Ammon's horn (tissue), 1 donor: ENCODE measurements around the gene GLI2.
A peak's percentile ranks its signal among the peaks of the same experiment; 100 is the strongest.

Experiments used
- DNase-seq: peaks from one replicate; pipeline ENCODE4 v3.0.0-alpha.2; 2016; ENCODE audit warnings: low spot score

GLI2 gene

DNA sequence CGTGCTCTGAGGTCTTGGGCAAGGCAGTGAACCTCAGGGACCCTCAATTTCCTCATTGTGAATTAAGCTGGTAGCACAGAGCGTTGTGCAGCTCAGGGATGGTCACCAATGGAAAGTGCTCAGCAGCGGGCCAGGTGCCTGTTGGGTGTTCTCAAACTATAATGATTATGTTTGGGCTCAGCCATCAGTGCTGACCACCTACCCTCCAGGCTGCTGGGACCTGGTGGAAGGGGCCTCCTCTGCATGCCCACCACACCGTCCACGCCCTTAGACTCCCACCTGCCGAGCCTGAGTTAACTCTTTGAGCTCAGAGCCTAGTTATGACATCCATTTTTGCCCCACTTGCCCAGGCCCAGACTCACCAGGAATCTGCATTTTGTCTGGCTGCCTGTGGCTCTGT lies 35.0 kb downstream of the GLI2 start:
- DNase-seq: no peak

DNA sequence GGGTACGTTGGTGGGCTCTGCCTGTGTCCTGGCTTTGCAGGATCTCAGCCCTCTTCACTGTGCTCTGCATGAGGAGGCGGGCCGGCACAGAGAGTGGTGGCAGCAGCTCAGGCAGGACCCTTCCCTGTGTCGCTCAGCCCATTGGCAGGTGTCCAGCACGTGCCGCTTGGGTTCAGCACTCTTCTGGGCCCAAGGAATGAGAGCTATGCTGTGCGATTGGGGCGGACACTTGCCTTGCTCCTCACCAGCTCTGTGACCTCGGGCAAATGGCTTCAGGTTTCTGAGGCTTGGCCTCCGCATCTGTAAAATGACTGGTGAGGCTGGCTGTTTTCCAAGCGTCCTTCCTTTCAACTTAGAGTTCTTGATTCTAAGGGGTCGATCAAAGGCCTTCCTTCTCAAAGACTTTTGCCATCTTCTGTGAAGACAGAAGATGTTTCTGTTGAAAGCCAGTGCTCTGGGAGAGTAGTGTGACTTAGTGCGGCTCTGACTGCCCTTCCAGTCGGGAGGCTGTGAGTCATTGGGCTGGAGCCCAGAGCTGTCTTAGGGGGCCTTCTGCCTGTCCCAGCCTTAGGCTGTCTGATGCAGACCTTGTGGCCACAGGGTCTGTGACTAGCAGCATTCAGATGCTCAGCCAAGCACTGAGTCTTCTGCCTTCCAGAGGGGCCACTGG lies 35.6 kb downstream of the GLI2 start:
- DNase-seq: no peak

DNA sequence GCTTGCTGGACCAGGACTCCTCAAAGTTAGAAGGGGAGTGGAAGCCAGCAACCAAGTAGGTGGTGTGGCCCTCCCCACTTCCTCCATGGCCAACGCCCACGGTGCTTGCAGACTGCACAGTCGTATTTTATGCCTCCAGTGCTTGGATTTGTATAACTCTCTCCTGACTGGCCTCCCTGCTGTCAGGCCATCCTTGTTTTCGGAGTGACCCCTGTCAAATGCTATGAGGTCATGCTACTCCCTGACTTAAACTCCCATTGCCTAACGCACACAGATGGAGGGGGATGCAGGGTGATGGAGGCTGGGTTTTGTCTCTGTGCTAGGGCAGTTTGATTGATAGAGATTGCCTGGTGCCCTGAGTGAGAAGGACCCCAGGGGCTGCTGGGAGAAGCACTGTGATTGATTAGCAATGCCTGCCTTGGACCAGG lies 36.1 kb downstream of the GLI2 start:
- no peak for DNase-seq

DNA sequence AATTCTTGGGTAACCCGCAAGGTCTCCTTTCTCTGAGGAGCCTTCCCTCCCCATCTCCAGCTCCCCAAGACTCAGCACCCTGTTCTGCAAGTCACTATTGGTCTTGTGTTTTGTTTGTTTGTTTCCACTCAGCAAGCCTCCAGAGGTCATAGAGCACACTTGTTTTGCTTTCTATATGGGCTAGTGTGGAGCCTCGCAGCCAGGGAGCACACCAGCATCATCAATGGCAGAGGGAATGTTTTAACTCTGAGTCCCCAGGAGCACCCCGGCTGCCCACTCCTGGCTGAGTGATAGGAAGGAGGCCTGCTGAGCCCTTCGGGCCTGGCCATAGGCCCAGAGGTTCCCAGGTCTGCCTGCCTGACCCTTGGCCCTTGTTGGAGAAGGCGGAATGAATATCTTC lies 36.6 kb downstream of the GLI2 start:
- DNase-seq: no peak

DNA sequence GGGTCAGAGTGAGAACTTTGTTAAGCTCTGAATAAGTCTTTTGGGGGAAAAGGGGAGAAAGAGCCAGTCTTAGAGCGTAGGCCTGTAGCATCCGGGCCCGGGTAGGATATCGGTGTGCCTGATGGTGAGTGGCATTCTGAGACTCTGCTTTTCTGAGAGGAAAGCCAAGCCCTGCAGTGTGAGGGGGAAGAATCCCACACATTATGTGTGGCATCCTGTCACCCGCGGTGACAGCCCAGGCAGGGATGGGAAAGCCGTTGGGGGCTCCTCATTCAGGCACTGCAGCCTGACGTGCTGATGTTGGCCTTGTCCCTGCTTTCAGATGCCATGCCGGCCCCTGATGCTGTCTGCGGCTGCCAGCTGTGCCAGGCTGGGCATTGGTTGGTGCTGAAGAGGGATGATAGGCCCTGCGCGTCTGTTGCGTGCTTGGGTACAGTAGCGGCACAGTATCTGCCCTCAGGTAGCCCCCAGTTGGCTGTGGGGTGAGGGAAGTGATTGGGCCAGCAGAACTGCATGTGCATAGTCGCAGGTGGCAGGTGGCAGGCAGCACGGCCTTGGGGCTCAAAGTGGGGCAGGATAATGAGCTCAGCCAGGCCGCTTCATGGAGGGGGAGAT lies 37.6 kb downstream of the GLI2 start:
- DNase-seq: no peak

DNA sequence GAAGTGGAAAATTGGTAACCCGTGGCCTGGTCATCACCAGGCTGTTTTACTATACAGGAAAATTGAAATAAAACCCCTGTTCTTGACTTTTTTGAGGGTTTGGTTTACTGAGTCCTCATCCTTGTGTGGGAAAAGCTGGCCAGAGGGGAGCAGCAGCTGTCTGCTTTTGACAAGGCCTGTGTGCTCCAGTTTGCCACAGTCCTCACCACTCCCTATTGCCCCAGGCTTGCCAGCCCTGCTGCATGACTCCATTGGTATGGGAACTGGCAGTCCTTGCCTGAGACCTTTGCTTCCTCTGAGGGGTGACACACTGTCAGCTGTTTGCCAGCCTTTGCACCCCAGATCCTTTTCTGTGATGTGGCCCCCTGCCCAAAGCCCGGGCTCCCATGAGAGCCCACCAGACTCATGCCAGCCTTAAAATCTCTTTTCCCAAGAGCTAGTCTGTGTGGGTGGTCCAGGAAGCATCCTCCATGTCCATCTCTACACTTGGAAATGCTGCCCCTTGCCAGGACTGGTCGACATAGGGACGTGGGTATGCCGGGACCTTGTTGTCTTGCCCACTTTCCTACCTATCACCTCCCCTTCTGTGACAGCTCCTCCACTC lies 39.0 kb downstream of the GLI2 start:
- no peak for DNase-seq

DNA sequence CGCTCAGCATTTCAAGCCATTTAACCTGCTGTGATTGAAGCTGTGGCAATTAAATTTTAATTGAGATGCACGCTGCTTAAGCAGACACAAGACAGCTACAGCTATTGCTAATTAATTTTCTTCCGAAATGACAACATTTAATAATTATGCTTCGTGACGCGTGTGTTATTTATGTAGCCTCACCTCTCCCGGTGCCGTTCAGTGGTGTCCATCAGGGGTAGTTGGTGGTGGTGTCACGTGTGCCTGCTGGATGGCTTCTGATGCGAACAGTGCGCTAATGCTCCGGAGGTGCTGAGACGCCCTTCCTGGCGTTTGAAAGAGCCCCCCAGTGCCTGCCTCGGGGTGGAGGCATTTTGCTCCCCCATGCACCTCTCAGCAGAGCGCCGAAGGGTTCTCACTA lies 39.5 kb downstream of the GLI2 start:
- DNase-seq: no peak

DNA sequence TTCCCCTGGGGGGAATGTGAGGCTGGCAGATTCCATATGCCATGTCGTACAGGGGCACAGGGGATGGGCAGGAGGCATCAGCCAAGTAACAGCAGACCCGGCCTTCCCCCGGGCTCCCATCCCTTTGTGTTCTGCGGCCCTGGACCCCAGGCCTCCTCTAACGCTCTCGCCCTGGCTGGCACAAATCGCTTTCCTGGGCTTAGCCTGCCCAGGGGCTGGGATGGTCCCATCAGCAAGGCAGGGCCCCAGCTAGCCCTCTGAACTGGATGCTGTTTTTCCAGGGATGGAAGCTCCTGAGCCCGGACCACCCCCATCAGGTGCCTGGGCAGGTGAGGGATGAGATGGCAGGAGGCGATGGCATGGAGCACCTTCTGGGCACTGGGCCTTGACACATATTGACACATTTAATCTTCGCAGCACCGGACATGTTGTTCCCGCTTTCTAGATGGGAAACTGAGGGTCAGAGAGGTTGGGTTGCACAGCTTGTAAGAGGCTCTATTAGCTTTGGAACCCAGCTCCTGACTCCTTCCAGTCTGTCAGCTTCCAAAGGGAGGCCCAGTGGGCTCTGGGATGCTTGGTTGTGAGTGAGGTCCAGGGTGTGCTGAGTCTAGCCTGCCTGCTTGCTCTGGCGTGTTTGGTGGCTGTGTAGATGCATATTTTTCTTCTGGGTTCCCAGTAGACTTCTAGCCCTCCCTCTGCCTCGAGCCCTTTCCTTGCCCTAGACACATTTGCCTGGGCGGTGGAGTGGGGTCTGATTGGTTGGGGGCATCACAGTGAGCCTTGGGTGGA lies 40.3 kb downstream of the GLI2 start:
- no peak for DNase-seq

DNA sequence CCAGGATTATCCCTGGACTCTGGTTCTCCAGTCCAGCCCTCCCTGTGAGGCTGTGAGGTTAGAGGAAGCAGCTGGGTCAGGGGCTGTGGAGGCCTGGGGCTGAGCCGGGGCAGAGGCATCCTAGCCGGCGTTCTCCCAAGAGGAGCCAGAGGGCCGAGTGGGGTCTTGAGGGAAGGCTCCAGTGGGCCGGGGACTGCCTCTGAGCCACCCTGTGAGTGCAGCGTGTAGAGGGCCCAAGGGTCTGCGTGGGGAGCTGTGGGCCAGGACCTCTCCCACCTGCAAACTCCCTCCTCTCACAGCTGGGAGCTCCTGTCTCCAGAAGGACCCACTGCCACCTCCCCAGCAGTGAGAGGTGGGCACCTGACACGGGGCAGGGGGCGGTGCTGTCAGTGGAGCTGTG lies 41.0 kb downstream of the GLI2 start:
- DNase-seq: no peak

DNA sequence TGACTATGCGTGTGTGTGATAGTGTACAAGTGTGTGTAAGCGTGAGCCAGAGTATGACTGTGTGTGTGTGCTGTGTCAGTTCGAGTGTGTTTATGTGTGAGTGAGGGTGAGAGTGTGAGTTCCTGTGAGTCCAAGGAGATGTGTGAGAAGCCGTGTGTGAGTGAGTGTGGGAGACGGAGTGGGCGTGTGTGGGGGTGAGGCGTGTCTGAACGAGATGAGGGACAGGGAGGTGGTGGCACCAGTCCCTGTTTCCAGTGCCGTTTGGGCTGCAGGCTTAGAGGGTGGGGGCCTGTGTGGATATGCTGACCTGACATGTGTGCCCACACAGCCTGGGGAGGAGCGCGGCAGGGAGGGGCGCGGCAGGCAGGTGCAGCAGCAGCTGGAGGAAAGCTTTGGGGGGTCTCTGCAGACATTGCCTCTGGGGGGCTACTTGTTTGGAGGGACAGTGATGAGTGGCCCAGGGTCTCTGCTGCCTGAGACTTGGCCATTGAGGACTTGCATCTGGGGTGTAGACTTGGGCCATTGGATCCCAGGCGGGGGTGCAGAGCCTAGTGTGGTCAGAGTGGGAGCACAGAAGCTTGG lies 41.6 kb downstream of the GLI2 start:
- DNase-seq: no peak

DNA sequence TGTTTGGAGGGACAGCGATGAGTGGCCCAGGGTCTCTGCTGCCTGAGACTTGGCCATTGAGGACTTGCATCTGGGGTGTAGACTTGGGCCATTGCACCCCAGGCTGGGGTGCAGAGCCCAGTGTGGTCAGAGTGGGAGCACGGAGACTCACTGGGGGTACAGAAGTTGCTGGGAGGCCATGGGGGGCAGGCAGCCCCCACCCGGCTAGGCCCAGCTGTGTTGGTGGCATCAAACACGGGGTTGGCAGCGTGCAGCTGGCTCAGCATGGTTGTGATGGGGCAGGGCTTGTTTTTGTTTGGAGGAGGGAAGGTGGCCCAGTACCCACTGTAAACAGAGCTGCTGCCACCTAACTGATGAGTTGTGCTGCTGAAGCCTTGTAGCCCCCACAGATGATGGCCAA lies 42.1 kb downstream of the GLI2 start:
- DNase-seq: no peak

DNA sequence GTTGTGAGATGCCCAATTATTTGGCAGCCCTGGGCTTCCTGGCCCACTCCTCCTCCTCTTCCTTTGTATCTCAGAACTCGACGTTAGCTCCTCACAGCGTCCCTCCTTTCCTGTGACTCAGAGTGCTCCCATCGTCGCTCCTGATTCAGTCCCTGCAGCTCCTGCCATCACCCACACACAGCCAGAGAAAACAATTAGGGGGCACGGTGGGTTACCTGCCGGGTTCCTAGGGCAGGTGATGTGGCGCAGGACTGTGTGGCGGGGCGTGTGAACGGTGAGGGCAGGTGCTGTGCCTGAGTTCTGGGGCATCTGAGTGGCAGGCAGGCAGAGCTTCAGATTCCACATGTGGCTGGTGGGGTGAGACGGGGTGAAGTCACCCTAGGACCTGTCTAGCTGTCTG lies 42.6 kb downstream of the GLI2 start:
- DNase-seq: no peak

DNA sequence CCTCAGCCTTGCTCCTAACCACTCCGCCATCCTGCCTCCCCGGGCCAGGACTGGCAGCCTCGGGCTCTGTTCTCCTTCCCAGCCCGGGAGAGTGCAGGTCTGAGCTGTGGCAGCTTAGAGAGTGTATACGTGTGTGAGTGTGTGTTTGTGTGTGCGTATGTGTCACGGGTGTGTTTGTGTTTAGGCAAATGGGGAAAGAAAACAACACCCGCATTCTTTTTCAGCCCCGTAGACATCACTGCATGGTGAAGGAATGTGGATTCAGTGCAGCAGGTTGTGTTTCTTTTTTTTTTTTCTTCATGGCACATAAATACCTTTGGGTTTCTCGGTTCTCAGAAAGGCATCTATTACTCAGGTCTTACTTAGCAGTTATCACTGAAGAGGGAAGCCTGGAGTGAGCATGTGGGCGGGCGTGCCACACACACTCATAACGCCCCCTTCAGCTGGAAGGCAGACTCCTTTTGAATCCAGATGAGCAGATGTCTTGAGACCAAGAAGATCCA lies 44.2 kb downstream of the GLI2 start:
- no peak for DNase-seq

DNA sequence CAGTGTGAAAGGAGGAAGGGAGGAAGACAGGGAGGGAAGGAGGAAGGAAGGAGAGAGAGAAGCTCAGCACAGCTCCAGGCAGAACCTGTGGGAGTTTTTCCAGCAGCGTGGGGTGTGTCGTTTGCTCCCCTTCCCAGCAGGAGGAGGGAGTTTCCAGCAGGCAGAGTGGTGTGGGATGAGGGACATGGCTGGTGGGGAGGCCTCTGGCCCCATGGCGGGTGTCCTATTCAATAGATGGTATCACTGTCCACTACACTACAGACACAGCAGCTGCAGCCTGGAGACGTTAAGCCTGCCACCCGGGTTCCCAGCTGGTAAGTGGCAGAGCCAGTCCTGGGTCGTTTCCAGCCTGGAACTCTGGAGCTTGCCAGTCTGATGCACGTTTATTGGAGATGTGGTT lies 44.7 kb downstream of the GLI2 start:
- peak; percentile 27 for DNase-seq

DNA sequence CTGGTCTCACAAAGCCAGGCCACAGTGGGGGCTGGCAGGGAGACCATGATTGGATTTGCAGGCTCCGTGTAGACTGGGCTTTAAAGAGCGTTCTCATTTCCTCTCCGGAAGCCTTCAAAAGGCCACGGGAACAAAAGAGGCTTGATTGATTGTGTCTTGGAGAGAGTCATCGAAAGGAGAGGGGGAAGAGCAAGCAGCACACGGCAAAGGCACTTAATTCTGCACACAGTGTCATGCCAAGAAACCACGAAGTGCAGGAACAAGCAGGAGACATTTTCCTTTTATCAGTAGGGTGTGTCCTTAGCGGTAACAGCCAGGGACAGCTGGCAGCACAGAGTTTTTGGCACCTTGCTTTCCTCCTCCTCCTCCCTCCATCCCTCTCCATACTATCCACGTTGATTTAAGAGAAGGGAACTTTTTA lies 47.7 kb downstream of the GLI2 start:
- DNase-seq: no peak

DNA sequence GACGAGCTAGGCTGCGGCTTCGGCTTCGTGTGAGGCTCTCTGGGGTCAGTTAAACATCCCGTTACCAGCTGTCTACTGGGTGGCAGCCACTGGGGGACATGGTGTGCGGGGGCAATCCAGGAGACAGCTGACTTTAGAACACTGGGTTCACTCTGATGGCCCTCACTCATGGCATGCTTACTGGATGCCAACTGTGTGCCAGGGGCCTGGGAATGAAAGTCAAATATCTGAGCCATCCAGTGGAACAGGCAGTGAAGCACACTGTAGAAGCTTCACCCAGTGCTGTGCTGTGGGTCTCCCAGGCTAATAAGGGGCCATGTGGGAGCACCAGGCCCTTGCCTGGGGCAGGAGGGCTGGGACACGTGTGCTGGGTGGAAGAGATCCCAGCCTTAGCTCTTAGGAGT lies 48.3 kb downstream of the GLI2 start:
- DNase-seq: no peak
